Nephron (organoid): ENCODE measurements around the gene DROSHA.

Experiments
- H3K27ac Mint-ChIP-seq, 3 experiments: 2 replicates each; pipeline ENCODE4 v1.8.0; 2020; ENCODE audit warnings: mixed read lengths in 3 of 3, mild to moderate bottlenecking in 2 of 3, moderate library complexity in 1 of 3
- H3K27me3 Mint-ChIP-seq: 2 replicates; pipeline ENCODE4 v1.8.0; 2021; ENCODE audit warnings: low read depth, mild to moderate bottlenecking, moderate library complexity, mixed read lengths
- H3K36me3 Mint-ChIP-seq: 2 replicates; pipeline ENCODE4 v1.8.0; 2020; ENCODE audit warnings: low read depth, mixed read lengths
- H3K4me1 Mint-ChIP-seq: 2 replicates; pipeline ENCODE4 v1.8.0; 2020; ENCODE audit warnings: mixed read lengths
- H3K4me3 Mint-ChIP-seq, 3 experiments: 2 replicates each; pipeline ENCODE4 v1.8.0; 2020; ENCODE audit warnings: mild to moderate bottlenecking in 3 of 3, mixed read lengths in 3 of 3, moderate library complexity in 2 of 3
- H3K9me3 Mint-ChIP-seq: 2 replicates; pipeline ENCODE4 v1.8.0; 2020; ENCODE audit warnings: mixed read lengths
- TF ChIP-seq, protein P1 (sequence below), 3 experiments: fragments of 200-600 bp; sonication (generic); IDR thresholded peaks; one replicate each; pipeline ENCODE4 v1.5.0; 2021; ENCODE audit warnings: antibody characterized with exemption in 3 of 3; ENCODE audit not compliant: unreplicated experiment in 3 of 3

The DROSHA gene

DNA sequence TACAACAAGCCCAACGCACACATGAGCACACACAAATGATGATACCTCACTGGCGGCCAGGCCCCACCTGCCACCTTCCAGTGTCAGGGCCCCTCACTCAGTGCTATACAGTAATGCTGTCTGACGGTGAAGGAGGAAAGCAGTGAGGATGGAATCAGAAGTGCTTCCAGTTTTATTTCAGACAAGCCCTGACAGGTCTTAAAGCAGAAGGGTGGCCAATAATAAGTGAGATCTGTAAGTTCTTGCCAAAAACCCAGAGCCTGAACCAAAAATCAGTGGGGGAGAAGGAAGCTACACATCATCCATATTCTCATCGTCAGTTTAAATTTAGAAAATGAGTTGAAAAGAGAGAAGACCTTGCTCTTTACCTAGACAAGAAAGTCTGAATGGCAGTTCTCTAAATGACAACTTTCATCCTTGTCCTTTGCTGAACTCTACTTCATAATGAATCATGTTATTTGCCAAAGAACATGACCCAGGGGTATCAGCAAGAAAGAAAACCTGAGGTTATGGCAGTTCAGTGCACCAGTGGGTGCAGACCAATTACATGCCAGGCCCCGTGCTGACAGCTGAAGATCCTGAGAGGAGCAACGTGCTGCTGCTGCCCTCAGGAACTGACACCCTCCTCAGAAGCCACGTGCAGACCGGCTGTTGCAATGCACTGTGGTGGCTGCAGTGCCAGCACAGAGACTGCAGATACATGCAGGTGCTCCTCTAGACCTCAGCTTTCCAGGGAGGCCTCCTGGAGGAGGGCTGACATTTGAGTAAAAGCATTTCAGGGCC lies 118.7 kb downstream of the DROSHA start:
- Mint-ChIP-seq H3K27ac (peak overlapping the region; percentile 56 to 78 (median 59)), H3K9me3 (no peaks in the 10 kb centered on the region), H3K27me3 (no peaks in the 10 kb centered on the region), H3K4me3 (no peak overlapping the region), H3K36me3 (peaks cover 35% of the 10 kb centered on the region), H3K4me1 (peaks cover 33% of the 10 kb centered on the region)
- TF ChIP-seq, protein P1, sequence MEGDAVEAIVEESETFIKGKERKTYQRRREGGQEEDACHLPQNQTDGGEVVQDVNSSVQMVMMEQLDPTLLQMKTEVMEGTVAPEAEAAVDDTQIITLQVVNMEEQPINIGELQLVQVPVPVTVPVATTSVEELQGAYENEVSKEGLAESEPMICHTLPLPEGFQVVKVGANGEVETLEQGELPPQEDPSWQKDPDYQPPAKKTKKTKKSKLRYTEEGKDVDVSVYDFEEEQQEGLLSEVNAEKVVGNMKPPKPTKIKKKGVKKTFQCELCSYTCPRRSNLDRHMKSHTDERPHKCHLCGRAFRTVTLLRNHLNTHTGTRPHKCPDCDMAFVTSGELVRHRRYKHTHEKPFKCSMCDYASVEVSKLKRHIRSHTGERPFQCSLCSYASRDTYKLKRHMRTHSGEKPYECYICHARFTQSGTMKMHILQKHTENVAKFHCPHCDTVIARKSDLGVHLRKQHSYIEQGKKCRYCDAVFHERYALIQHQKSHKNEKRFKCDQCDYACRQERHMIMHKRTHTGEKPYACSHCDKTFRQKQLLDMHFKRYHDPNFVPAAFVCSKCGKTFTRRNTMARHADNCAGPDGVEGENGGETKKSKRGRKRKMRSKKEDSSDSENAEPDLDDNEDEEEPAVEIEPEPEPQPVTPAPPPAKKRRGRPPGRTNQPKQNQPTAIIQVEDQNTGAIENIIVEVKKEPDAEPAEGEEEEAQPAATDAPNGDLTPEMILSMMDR (IDR thresholded peaks at IDR 0.05; ENCODE audit: unreplicated experiment in 3 of 3): no peak

DNA sequence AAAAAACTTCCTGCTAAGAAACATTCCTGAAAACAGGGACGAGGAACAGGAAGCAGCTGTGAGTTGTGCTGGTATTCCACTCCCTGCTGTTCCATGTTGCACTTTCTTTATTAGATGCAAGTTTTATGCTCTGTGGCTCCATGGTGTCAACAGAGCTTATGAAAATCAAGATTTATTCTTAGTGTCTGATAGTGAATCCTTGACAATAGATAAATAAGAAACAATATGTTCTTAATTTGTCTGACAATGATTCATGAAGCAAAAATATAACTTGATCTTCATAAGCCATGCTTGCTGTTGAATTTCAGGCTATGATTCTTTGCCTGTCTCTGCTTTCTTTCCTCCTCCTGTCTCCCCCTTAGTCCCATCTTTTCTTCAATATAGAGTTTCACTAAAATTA lies 119.6 kb downstream of the DROSHA start:
- TF ChIP-seq, protein P1 (IDR thresholded peaks at IDR 0.05; ENCODE audit: unreplicated experiment in 3 of 3): no peak
- no peak overlapping the region for H3K4me3 Mint-ChIP-seq
- H3K27me3 Mint-ChIP-seq: no peaks in the 10 kb centered on the region
- no peaks in the 10 kb centered on the region for H3K9me3 Mint-ChIP-seq
- H3K27ac Mint-ChIP-seq: peak overlapping the region; percentile 56 to 78 (median 59)
- peaks cover 42% of the 10 kb centered on the region for H3K36me3 Mint-ChIP-seq
- H3K4me1 Mint-ChIP-seq: peaks cover 38% of the 10 kb centered on the region

DNA sequence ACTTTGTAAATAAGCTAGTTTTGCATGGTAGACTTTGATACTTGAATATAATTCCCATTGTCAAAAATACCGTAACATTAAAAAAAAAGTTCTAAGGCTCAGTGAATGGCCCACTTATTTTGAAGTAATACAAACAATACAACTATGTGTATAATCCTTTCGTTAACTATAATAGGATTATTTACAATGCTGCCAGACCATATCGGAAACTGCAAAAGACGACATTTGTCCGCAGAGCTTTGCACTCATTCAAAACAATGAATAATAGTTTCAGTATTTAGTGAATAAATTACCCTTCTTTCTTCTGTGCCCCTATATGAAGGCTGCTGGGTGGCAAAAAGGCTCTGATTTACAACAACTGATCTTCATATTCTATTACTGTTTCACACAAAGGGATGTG lies 121.8 kb downstream of the DROSHA start:
- no peak overlapping the region for H3K4me3 Mint-ChIP-seq
- H3K27me3 Mint-ChIP-seq: no peaks in the 10 kb centered on the region
- H3K4me1 Mint-ChIP-seq: peaks cover 38% of the 10 kb centered on the region

DNA sequence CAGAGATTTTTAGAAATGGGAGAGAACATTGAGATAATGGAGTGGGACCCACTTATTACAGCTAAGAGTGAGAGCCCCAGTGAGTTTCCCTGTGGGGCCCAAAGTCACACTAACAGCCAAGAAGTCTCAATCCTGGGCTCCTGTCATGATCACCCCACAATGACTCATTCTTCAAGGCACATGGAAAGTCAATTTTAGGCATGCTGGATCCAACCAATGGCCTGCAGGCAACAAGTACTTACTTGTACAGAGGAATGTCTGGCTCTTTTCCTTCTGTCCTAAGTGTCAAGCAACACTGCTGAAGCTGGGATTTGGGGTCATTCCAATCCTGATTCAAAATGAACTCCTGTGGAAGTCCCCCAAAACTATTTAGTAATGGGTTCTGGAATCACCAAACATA lies 123.1 kb downstream of the DROSHA start:
- peaks cover 66% of the 10 kb centered on the region for H3K36me3 Mint-ChIP-seq

More for the DNA sequence above, 121.8 kb downstream of the DROSHA start:
- Mint-ChIP-seq H3K36me3 (peaks cover 57% of the 10 kb centered on the region), H3K27ac (peak overlapping the region in 1 of 3 experiments; percentile 83), H3K9me3 (no peaks in the 10 kb centered on the region)
- TF ChIP-seq, protein P1 (IDR thresholded peaks at IDR 0.05; ENCODE audit: unreplicated experiment in 3 of 3): no peak

DNA sequence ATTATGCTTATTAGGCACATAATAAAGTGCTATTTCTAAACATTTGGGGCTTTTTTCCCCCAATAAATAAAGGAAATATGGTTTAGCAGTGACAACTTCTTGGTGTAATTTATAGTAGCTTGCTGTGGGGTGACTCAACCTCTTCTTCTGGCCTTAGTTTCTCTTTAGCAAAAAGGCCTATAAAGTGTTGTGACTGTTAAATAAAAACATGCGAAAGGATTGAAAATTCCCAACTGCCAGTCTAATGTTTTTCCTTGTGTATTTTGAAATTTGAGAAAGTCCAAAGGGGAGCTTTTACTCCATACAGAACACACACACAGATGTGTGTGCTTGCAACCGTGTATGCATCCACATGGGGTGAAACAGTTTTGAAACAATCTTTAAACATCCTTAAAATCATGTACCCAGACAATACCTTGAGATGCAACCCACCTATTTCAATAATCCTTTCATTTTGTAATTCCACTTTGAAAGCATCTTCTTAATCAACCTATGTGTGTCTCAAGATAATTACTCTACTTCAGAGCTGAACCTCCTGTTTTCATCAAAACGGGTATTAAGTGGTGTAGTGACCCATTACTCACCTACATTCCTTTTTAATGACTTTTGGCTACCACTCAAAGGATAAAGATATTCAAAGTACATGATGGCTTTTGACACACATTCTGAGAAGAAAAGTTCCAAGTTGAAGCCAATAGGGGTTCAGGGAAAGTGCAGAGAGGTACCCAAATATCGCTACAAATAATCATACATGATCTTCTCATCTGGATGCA lies 123.8 kb downstream of the DROSHA start:
- H3K27ac Mint-ChIP-seq: peak overlapping the region; percentile 77 to 85 (median 83)
- no peaks in the 10 kb centered on the region for H3K9me3 Mint-ChIP-seq
- no peaks in the 10 kb centered on the region for H3K27me3 Mint-ChIP-seq
- no peak overlapping the region for H3K4me3 Mint-ChIP-seq
- TF ChIP-seq, protein P1 (IDR thresholded peaks at IDR 0.05; ENCODE audit: unreplicated experiment in 3 of 3): no peak
- H3K36me3 Mint-ChIP-seq: peaks cover 68% of the 10 kb centered on the region
- H3K4me1 Mint-ChIP-seq: peaks cover 39% of the 10 kb centered on the region

More for the DNA sequence above, 123.1 kb downstream of the DROSHA start:
- no peaks in the 10 kb centered on the region for H3K27me3 Mint-ChIP-seq
- TF ChIP-seq, protein P1 (IDR thresholded peaks at IDR 0.05; ENCODE audit: unreplicated experiment in 3 of 3): no peak
- H3K9me3 Mint-ChIP-seq: no peaks in the 10 kb centered on the region
- peak overlapping the region in 2 of 3 experiments; percentile 83 to 85 for H3K27ac Mint-ChIP-seq
- H3K4me1 Mint-ChIP-seq: peaks cover 43% of the 10 kb centered on the region
- H3K4me3 Mint-ChIP-seq: no peak overlapping the region
